ENCODE results near the gene IQSEC1.

IQSEC1 gene

GRCh38 chr3:12907296-12907695 is 165.9 kb downstream of the IQSEC1 start:
- DNase-seq (ENCODE audit: low read depth), result no peak

GRCh38 chr3:12906916-12907290 is 166.3 kb downstream of the IQSEC1 start:
- no peak for DNase-seq (ENCODE audit: low read depth)

GRCh38 chr3:12906141-12906915 is 166.9 kb downstream of the IQSEC1 start:
- DNase-seq (ENCODE audit: low read depth), result no peak

- no peak for DNase-seq (ENCODE audit: low read depth)
Observed at GRCh38 chr3:12905316-12906071, 167.7 kb downstream of the IQSEC1 start.

- no peak for DNase-seq (ENCODE audit: low read depth)
Observed at GRCh38 chr3:12904951-12905315, 168.3 kb downstream of the IQSEC1 start.

- DNase-seq (ENCODE audit: low read depth), result no peak
Observed at GRCh38 chr3:12903881-12904280, 169.3 kb downstream of the IQSEC1 start.

- no peak for DNase-seq (ENCODE audit: low read depth)
Observed at GRCh38 chr3:12903000-12903800, 170.0 kb downstream of the IQSEC1 start.

- DNase-seq (ENCODE audit: low read depth), result no peak
Observed at GRCh38 chr3:12902181-12902999, 170.8 kb downstream of the IQSEC1 start.

GRCh38 chr3:12901623-12902045 is 171.6 kb downstream of the IQSEC1 start:
- DNase-seq (ENCODE audit: low read depth), result no peak

GRCh38 chr3:12900885-12901411 is 172.3 kb downstream of the IQSEC1 start:
- no peak for DNase-seq (ENCODE audit: low read depth)

GRCh38 chr3:12898965-12899755 is 174.1 kb downstream of the IQSEC1 start:
- DNase-seq (ENCODE audit: low read depth), result no peak

GRCh38 chr3:12898290-12898964 is 174.8 kb downstream of the IQSEC1 start:
- DNase-seq (ENCODE audit: low read depth), result no peak

GRCh38 chr3:12897381-12898289 is 175.6 kb downstream of the IQSEC1 start:
- DNase-seq (ENCODE audit: low read depth), result no peak

GRCh38 chr3:12896063-12896985 is 176.9 kb downstream of the IQSEC1 start:
- no peak for DNase-seq (ENCODE audit: low read depth)

GRCh38 chr3:12895391-12896062 is 177.7 kb downstream of the IQSEC1 start:
- no peak for DNase-seq (ENCODE audit: low read depth)

GRCh38 chr3:12894629-12895028 is 178.6 kb downstream of the IQSEC1 start:
- no peak for DNase-seq (ENCODE audit: low read depth)

GRCh38 chr3:12893852-12894251 is 179.4 kb downstream of the IQSEC1 start:
- DNase-seq (ENCODE audit: low read depth), result no peak
